Omental fat pad (tissue), 4 donors: Measurements from ENCODE around the gene ZEB1. TPM values are rescaled to one million over a fixed set of nuclear protein-coding genes. Genes with fewer than 3 reads are reported as not detected.

Experiments
- ATAC-seq: fragments of 150-250 bp; one replicate; pipeline ENCODE4 v1.9.1; 2016; ENCODE audit warnings: mild to moderate bottlenecking, moderate library complexity; ENCODE audit not compliant: low FRiP score
- DNase-seq: peaks from one replicate; pipeline ENCODE4 v3.0.0-alpha.2; 2019; ENCODE audit warnings: low spot score
- CTCF ChIP-seq, 3 donors: fragments of 450-650 bp; IDR thresholded peaks; one replicate each; pipeline ENCODE4 v1.5.1; 2016 to 2017; ENCODE audit warnings: antibody characterized with exemption in 3 of 3, mild to moderate bottlenecking in 3 of 3, moderate library complexity in 2 of 3
- total RNA-seq, 4 donors: library from RNA; depleted of rRNA; stranded (reverse); fragments of >200 nt; gene quantifications; one replicate each; pipeline ENCODE4 v1.1.0, GENCODE V29; 2016

The ZEB1 gene
- total RNA-seq, 4 donors from 2014 or later, result 56.6 to 128 (median 71.9) TPM

DNA sequence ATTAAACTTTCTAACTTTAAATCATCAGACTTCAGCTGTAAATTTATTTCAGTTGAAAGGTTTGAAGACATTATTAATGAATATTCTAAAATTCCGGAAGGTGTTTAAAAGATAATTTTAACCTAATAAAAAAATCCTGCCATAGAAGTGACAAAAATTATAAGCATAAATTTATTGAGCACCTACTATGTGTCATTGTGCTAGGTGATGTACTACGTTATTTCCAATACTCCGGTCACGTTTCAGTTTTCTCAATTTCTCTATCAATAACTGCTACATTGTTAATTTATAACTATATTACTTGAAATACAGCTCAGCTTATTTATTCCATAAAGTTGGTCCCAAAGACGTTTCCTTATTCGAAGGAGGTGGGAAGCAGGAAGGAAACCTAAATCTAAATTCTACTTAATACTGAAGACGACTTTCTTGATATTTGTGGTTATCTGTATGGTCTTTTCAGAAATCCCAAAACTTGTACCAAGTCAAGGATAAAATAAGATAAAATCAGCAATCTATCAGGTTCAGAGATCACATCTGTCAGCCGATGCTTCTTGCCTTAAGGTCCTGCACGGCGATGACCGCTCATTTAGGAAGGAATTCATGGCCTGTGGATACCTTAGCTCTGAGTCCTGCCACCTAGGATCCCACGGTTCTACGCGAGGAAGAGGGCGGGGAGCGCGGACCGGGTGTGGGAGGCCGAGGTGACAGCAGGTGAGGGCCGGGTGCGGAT, 1.2 kb upstream of the ZEB1 start:
- peak; percentile 29 for DNase-seq
- ATAC-seq, result no peak
- no peak for TF ChIP-seq CTCF (IDR thresholded peaks at IDR 0.05)

GRCh38 chr10:31318382-31318853, 598 bp upstream of the ZEB1 start:
- ATAC-seq, result peak; percentile 77
- peak; percentile 24 for DNase-seq
- TF ChIP-seq CTCF (IDR thresholded peaks at IDR 0.05), result no peak

- no peak for TF ChIP-seq CTCF (IDR thresholded peaks at IDR 0.05)
- DNase-seq, result no peak
- peak; percentile 21 for ATAC-seq
Observed at GRCh38 chr10:31319602-31320549, 860 bp downstream of the ZEB1 start.

DNA sequence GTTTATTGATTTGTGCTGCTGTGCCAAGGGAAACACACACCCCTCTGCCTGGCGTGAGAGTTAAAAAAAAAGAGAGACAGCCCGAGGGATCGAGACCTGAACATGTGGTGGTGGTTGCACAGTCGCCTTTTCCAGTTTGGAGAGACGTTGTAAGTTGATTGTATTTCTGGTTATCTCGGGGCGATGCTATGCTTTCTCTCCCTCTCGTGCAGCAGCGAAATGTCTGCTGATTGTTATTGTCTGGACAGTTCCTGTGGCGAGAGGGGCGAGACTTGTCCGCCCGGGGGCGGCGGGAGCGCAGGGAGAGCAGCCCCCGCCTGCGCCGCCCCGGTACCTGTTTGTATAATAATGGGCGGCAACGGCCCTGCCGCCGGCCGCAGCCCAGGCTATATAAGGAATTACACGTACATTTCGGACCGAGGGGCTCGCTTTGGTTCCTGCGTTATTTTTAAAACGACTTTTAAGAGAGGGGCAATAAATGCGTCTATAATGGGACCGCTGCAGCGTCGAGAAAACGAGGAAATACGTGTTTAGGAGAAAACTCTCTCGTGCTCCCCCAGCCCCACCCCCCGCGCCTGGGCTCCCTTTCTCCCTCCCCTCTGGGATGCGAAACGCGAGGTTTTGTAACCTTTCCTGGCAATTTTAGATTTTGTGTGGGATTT, 1.7 kb downstream of the ZEB1 start:
- no peak for TF ChIP-seq CTCF (IDR thresholded peaks at IDR 0.05)
- ATAC-seq (no peak), DNase-seq (peak; percentile 29)

- TF ChIP-seq CTCF (IDR thresholded peaks at IDR 0.05), result no peak
- ATAC-seq, result no peak
- no peak for DNase-seq
Observed at GRCh38 chr10:31321396-31321941, 2.5 kb downstream of the ZEB1 start.

- DNase-seq (no peak), ATAC-seq (no peak)
- TF ChIP-seq CTCF (IDR thresholded peaks at IDR 0.05), result no peak
Observed at GRCh38 chr10:31322647-31323046, 3.6 kb downstream of the ZEB1 start.
